HuH-7.5 (cell line): ENCODE measurements around the gene SLC25A25.

ENCODE experiments used
- DNase-seq: peaks from one replicate; pipeline ENCODE4 v3.0.0; 2011; ENCODE audit warnings: low spot score

Gene SLC25A25

GRCh38 chr9:128145536-128145935 is 77.5 kb downstream of the SLC25A25 start:
- no peak for DNase-seq

GRCh38 chr9:128145951-128146351 is 77.9 kb downstream of the SLC25A25 start:
- no peak for DNase-seq

- no peak for DNase-seq
Observed at GRCh38 chr9:128146591-128147120, 78.6 kb downstream of the SLC25A25 start.

DNA sequence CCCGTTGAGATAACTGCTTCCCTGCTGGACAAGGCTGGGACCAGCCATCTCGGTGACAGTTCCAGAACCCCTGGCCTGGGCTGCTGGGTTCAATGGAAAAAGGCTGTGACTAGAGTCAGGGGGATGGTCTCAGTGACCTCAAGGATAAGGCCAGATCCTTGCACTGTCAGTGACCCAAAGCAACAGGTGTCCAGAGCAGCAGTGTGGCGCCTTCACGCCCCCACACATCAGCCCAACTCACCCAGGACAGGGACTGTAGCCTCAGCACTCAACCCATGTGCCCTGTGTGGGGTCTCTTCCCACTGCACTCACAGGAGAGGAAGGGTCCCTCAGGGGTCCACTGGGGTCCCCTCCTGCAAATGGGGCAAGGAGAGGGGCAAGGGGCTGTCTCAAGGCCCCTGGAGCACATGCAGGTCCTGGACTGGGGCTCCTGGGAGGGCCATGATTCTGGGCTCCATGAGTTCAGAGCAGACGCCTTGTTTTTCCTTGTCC is 80.5 kb downstream of the SLC25A25 start:
- DNase-seq = no peak

GRCh38 chr9:128149001-128149701 is 81.1 kb downstream of the SLC25A25 start, which contains the start of gene LCN2:
Gene LCN2, plus strand, starts transcription at chr9:128149453. Its CDS starts 73 bp downstream, at chr9:128149526.
- DNase-seq = no peak

- DNase-seq = no peak
Observed at GRCh38 chr9:128149951-128150593, 82.0 kb downstream of the SLC25A25 start.

DNA sequence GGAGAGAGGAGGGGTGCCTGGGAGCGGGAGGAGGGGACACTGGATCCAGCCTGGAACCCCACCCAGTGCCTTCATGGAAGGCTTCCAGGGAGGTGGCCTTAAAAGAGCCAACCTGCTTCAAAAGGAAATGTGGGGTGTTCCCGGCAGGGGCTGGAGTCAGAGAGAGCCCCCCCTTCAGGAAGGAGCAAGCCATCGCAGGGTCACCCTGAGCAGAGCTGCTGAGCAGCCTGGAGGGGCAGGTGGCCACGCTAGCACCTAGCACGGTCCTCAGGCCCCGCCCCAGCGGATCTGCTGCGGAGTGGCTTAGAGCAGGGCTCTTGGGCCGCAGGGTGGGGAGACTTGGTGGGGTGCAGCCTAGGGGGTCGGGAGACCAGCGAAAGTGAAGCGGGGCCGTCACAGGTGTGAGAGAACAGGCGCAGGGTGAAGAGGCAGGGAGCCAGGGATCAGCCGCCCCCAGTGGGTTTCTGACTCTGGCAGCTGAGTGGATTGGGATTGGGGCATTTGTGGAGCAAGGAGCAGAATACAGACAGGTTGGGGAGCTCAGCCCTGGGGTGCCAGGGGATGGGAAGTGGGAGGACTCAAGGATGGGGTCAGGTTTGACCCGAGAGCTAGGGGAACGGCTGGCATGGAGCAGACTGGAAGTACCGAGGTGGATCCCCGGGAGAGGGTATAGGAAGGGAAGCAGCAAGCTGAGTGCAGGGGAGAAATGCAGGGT is 82.7 kb downstream of the SLC25A25 start:
- peak; percentile 52 for DNase-seq

DNA sequence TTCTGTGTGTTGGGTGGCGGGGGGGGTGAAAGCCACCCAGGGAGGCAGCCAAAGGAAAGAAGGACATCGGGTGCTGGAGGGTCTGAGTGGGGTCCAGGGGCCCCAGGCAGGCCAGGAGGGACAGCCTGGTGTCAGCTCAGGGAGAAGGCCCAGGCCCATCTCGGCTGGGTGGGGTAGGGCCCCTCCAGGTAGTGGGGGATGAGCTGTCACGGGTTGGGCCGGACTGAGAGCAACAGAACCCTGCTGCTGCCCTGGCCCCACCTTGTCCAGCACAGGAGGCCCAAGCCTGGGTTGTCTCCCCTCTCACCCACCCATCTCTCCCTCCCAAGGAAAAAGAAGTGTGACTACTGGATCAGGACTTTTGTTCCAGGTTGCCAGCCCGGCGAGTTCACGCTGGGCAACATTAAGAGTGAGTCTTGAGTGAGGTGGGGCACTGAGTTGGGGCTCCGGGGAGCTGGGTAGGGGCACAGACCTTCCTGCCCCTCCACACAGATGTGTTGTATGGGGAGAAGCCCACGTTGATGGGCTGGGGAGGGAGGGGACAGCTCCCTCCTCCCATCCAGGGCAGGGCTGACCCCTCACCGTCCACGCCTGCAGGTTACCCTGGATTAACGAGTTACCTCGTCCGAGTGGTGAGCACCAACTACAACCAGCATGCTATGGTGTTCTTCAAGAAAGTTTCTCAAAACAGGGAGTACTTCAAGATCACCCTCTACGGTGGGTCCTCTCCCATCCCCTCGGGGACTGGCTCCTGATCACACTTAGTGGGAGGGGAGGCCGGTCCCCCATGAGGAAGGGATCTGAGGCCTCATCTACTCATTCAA is 83.5 kb downstream of the SLC25A25 start:
- DNase-seq = no peak

DNA sequence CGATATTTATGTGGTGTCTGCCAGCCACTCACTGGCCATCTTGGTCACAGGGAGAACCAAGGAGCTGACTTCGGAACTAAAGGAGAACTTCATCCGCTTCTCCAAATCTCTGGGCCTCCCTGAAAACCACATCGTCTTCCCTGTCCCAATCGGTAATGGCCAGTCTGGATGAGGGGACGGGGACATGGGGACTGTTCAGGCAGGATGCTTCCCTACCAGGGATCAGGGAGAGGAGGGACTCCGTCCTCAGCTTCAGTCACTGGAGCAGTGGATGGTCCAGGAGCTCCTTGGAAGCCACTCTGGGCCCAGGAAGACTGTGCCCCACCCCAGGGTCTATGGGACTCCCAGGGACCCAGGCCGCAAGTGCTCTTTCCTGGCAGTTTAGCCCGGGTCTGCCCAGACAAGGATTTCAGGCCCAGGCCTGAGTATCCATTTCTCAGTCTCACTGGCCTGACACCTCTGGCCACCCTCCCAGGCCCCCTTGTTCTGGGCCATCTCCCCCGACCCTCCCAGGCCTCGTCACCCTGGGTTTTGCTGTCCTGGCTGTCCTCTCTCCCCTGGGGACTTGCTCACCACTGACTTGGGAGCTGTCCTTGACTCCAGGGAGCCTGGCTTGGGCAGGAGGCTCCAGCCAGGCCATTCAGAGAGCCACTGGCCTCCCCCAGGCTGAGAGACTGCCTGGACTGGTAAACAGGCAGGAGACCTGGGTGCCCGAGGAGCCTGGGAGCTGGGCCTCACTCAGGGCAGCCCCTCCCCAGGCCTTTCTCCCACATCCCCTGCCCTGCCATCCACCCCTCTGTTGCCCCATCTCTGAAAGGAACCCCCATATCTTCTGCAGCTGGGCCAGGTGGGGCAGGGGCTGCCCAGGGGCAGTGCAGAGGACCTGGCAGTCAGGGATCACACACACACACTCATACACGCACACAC is 84.4 kb downstream of the SLC25A25 start:
- no peak for DNase-seq

DNA sequence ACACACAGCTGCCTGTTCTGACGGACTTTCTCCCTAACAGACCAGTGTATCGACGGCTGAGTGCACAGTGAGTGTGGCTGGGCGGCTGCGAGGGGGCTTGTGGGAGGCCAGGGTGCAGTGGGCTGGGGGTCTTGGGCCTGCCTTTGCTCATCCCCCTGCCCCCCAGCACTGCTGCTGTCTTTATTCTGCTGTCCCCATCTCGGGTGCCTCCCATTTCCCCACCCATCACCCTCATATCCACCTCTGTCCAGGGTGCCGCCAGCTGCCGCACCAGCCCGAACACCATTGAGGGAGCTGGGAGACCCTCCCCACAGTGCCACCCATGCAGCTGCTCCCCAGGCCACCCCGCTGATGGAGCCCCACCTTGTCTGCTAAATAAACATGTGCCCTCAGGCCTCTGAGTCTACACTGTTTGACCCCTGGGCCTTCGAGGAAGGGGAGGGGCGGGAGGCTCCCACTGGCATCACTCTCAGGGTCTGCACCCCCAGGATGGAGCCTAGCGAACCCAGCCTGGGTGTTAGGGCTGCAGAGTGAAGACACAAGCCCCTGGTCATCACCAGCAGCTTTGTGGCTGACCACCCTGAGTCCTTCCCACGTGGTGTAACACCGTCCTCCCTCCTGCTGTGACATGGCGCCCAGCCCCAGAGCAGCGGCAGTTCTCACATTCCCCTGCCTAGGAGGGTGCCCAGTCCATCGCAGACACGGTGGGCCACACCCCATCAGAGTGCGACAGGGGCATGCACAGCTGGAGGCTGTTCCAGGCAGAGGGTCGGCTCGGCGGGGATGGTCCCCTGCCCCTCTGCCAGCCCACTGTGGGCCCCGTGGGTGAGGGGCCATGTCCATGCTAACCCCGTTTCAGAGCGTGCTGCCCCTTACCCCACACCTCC is 85.3 kb downstream of the SLC25A25 start:
- DNase-seq = no peak

- DNase-seq = no peak
Observed at GRCh38 chr9:128153947-128154695, 86.1 kb downstream of the SLC25A25 start.

GRCh38 chr9:128155736-128156500 is 87.9 kb downstream of the SLC25A25 start:
- DNase-seq = no peak
